ENCODE measurements around the gene CNKSR3. TPM values are rescaled to one million over a fixed set of nuclear protein-coding genes. Genes with fewer than 3 reads are reported as not detected.

CNKSR3 gene
- polyA plus RNA-seq, 2 donors = 12.0 to 12.9 TPM

- WGBS, 2 donors = 82 to 86% methylated on average over 4 of the region's 4 CpGs
- no peaks in the 10 kb centered on the region for H3K27me3 ChIP-seq (ENCODE audit: control insufficient read depth in 1 of 2, insufficient read depth in 2 of 2, low read length in 2 of 2)
- H3K4me3 ChIP-seq (ENCODE audit: low read depth in 1 of 2, low read length in 2 of 2) = no peak overlapping the region
- peaks cover 0 to 25% of the 10 kb centered on the region in 2 donors for H3K4me1 ChIP-seq (ENCODE audit: control insufficient read depth in 2 of 2, insufficient read depth in 2 of 2, low read length in 1 of 2)
- no peaks in the 10 kb centered on the region for H3K36me3 ChIP-seq (ENCODE audit: control insufficient read depth in 2 of 2, insufficient read depth in 2 of 2, low read length in 1 of 2)
- H3K9me3 ChIP-seq (ENCODE audit: control insufficient read depth in 2 of 2, insufficient read depth in 1 of 2, low read depth in 1 of 2, low read length in 1 of 2) = no peaks in the 10 kb centered on the region
- no peak overlapping the region for H3K27ac ChIP-seq (ENCODE audit: low read depth in 2 of 2, low read length in 1 of 2)
Observed at GRCh38 chr6:154476494-154476893, 34.0 kb downstream of the CNKSR3 start.

GRCh38 chr6:154474648-154475428, 35.6 kb downstream of the CNKSR3 start:
- Histone ChIP-seq H3K4me3 (ENCODE audit: low read depth in 1 of 2, low read length in 2 of 2) (no peak overlapping the region), H3K4me1 (ENCODE audit: control insufficient read depth in 2 of 2, insufficient read depth in 2 of 2, low read length in 1 of 2) (peaks cover 0 to 25% of the 10 kb centered on the region in 2 donors), H3K27ac (ENCODE audit: low read depth in 2 of 2, low read length in 1 of 2) (peak overlapping the region; percentile 80 to 89), H3K27me3 (ENCODE audit: control insufficient read depth in 1 of 2, insufficient read depth in 2 of 2, low read length in 2 of 2) (no peaks in the 10 kb centered on the region), H3K9me3 (ENCODE audit: control insufficient read depth in 2 of 2, insufficient read depth in 1 of 2, low read depth in 1 of 2, low read length in 1 of 2) (no peaks in the 10 kb centered on the region), H3K36me3 (ENCODE audit: control insufficient read depth in 2 of 2, insufficient read depth in 2 of 2, low read length in 1 of 2) (no peaks in the 10 kb centered on the region)
- WGBS, 2 donors = 56 to 79% methylated on average over 12 of the region's 12 CpGs

GRCh38 chr6:154473324-154473723, 37.2 kb downstream of the CNKSR3 start:
- Histone ChIP-seq H3K27me3 (ENCODE audit: control insufficient read depth in 1 of 2, insufficient read depth in 2 of 2, low read length in 2 of 2) (no peaks in the 10 kb centered on the region), H3K36me3 (ENCODE audit: control insufficient read depth in 2 of 2, insufficient read depth in 2 of 2, low read length in 1 of 2) (no peaks in the 10 kb centered on the region), H3K27ac (ENCODE audit: low read depth in 2 of 2, low read length in 1 of 2) (no peak overlapping the region), H3K4me3 (ENCODE audit: low read depth in 1 of 2, low read length in 2 of 2) (no peak overlapping the region), H3K4me1 (ENCODE audit: control insufficient read depth in 2 of 2, insufficient read depth in 2 of 2, low read length in 1 of 2) (peaks cover 0 to 24% of the 10 kb centered on the region in 2 donors), H3K9me3 (ENCODE audit: control insufficient read depth in 2 of 2, insufficient read depth in 1 of 2, low read depth in 1 of 2, low read length in 1 of 2) (no peaks in the 10 kb centered on the region)
- 87 to 89% methylated on average over 9 of the region's 9 CpGs for WGBS, 2 donors

GRCh38 chr6:154471609-154472362, 38.7 kb downstream of the CNKSR3 start:
- Histone ChIP-seq H3K27me3 (ENCODE audit: control insufficient read depth in 1 of 2, insufficient read depth in 2 of 2, low read length in 2 of 2) (no peaks in the 10 kb centered on the region), H3K36me3 (ENCODE audit: control insufficient read depth in 2 of 2, insufficient read depth in 2 of 2, low read length in 1 of 2) (no peaks in the 10 kb centered on the region), H3K27ac (ENCODE audit: low read depth in 2 of 2, low read length in 1 of 2) (peak overlapping the region; percentile 83 to 88), H3K4me3 (ENCODE audit: low read depth in 1 of 2, low read length in 2 of 2) (no peak overlapping the region), H3K4me1 (ENCODE audit: control insufficient read depth in 2 of 2, insufficient read depth in 2 of 2, low read length in 1 of 2) (peaks cover 0 to 16% of the 10 kb centered on the region in 2 donors), H3K9me3 (ENCODE audit: control insufficient read depth in 2 of 2, insufficient read depth in 1 of 2, low read depth in 1 of 2, low read length in 1 of 2) (no peaks in the 10 kb centered on the region)
- WGBS, 2 donors = 44 to 57% methylated on average over 6 of the region's 6 CpGs

GRCh38 chr6:154469306-154469935, 41.1 kb downstream of the CNKSR3 start:
- 78 to 86% methylated on average over 4 of the region's 4 CpGs for WGBS, 2 donors
- no peaks in the 10 kb centered on the region for H3K9me3 ChIP-seq (ENCODE audit: control insufficient read depth in 2 of 2, insufficient read depth in 1 of 2, low read depth in 1 of 2, low read length in 1 of 2)
- H3K27ac ChIP-seq (ENCODE audit: low read depth in 2 of 2, low read length in 1 of 2) = no peak overlapping the region
- no peaks in the 10 kb centered on the region for H3K27me3 ChIP-seq (ENCODE audit: control insufficient read depth in 1 of 2, insufficient read depth in 2 of 2, low read length in 2 of 2)
- H3K4me1 ChIP-seq (ENCODE audit: control insufficient read depth in 2 of 2, insufficient read depth in 2 of 2, low read length in 1 of 2) = peaks cover 0 to 6% of the 10 kb centered on the region in 2 donors
- no peaks in the 10 kb centered on the region for H3K36me3 ChIP-seq (ENCODE audit: control insufficient read depth in 2 of 2, insufficient read depth in 2 of 2, low read length in 1 of 2)
- no peak overlapping the region for H3K4me3 ChIP-seq (ENCODE audit: low read depth in 1 of 2, low read length in 2 of 2)

- Histone ChIP-seq H3K4me1 (ENCODE audit: control insufficient read depth in 2 of 2, insufficient read depth in 2 of 2, low read length in 1 of 2) (peaks cover 0 to 9% of the 10 kb centered on the region in 2 donors), H3K9me3 (ENCODE audit: control insufficient read depth in 2 of 2, insufficient read depth in 1 of 2, low read depth in 1 of 2, low read length in 1 of 2) (no peaks in the 10 kb centered on the region), H3K27me3 (ENCODE audit: control insufficient read depth in 1 of 2, insufficient read depth in 2 of 2, low read length in 2 of 2) (no peaks in the 10 kb centered on the region), H3K4me3 (ENCODE audit: low read depth in 1 of 2, low read length in 2 of 2) (no peak overlapping the region), H3K27ac (ENCODE audit: low read depth in 2 of 2, low read length in 1 of 2) (no peak overlapping the region), H3K36me3 (ENCODE audit: control insufficient read depth in 2 of 2, insufficient read depth in 2 of 2, low read length in 1 of 2) (no peaks in the 10 kb centered on the region)
- 67 to 76% methylated on average over 3 of the region's 3 CpGs for WGBS, 2 donors
Observed at GRCh38 chr6:154468760-154469159, 41.7 kb downstream of the CNKSR3 start.

GRCh38 chr6:154466971-154467679, 43.4 kb downstream of the CNKSR3 start:
- H3K36me3 ChIP-seq (ENCODE audit: control insufficient read depth in 2 of 2, insufficient read depth in 2 of 2, low read length in 1 of 2) = no peaks in the 10 kb centered on the region
- peaks cover 0 to 8% of the 10 kb centered on the region in 2 donors for H3K4me1 ChIP-seq (ENCODE audit: control insufficient read depth in 2 of 2, insufficient read depth in 2 of 2, low read length in 1 of 2)
- WGBS, 2 donors = 91 to 97% methylated on average over 9 of the region's 9 CpGs
- H3K27me3 ChIP-seq (ENCODE audit: control insufficient read depth in 1 of 2, insufficient read depth in 2 of 2, low read length in 2 of 2) = no peaks in the 10 kb centered on the region
- no peak overlapping the region for H3K4me3 ChIP-seq (ENCODE audit: low read depth in 1 of 2, low read length in 2 of 2)
- H3K27ac ChIP-seq (ENCODE audit: low read depth in 2 of 2, low read length in 1 of 2) = no peak overlapping the region
- no peaks in the 10 kb centered on the region for H3K9me3 ChIP-seq (ENCODE audit: control insufficient read depth in 2 of 2, insufficient read depth in 1 of 2, low read depth in 1 of 2, low read length in 1 of 2)

GRCh38 chr6:154466139-154466538, 44.3 kb downstream of the CNKSR3 start:
- Histone ChIP-seq H3K9me3 (ENCODE audit: control insufficient read depth in 2 of 2, insufficient read depth in 1 of 2, low read depth in 1 of 2, low read length in 1 of 2) (no peaks in the 10 kb centered on the region), H3K4me1 (ENCODE audit: control insufficient read depth in 2 of 2, insufficient read depth in 2 of 2, low read length in 1 of 2) (peaks cover 0 to 6% of the 10 kb centered on the region in 2 donors), H3K27ac (ENCODE audit: low read depth in 2 of 2, low read length in 1 of 2) (peak overlapping the region in 1 of 2 donors; percentile 46), H3K27me3 (ENCODE audit: control insufficient read depth in 1 of 2, insufficient read depth in 2 of 2, low read length in 2 of 2) (no peaks in the 10 kb centered on the region), H3K4me3 (ENCODE audit: low read depth in 1 of 2, low read length in 2 of 2) (no peak overlapping the region), H3K36me3 (ENCODE audit: control insufficient read depth in 2 of 2, insufficient read depth in 2 of 2, low read length in 1 of 2) (no peaks in the 10 kb centered on the region)
- 60 to 72% methylated on average over 3 of the region's 3 CpGs for WGBS, 2 donors
